Measurements from ENCODE around the gene BCAP31.

DNA sequence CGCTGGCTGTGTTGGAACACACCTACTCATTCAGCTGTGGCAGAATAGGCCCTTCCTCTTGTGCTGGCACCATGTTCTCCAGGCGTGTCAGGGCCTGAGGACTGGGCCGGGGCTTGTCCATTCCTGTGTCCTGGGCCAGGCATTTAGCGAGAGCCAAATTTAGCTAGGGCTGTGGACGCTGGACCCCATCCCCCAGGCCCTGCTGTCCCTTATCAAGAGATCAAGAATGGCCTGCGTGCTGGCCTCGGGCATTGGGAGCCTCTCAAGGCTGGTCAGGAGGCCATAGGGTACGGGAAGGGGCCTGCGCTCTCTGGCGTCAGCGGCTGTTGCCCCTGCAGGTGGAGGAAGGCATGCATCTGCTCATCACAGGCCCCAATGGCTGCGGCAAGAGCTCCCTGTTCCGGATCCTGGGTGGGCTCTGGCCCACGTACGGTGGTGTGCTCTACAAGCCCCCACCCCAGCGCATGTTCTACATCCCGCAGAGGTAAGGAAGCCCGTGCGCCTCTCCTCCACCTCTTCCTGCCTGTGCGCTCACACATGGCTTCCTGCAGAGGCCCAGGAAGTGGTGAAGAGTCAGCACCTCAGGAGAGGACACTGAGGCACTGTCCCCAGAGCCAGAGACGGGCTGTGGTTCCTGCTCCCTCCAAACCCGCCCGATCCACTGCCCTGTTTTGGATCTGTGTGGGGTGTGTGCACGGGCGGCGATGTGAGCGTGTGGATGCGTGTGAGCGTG lies 15.7 kb upstream of the BCAP31 start:
- TF ChIP-seq, protein P1, sequence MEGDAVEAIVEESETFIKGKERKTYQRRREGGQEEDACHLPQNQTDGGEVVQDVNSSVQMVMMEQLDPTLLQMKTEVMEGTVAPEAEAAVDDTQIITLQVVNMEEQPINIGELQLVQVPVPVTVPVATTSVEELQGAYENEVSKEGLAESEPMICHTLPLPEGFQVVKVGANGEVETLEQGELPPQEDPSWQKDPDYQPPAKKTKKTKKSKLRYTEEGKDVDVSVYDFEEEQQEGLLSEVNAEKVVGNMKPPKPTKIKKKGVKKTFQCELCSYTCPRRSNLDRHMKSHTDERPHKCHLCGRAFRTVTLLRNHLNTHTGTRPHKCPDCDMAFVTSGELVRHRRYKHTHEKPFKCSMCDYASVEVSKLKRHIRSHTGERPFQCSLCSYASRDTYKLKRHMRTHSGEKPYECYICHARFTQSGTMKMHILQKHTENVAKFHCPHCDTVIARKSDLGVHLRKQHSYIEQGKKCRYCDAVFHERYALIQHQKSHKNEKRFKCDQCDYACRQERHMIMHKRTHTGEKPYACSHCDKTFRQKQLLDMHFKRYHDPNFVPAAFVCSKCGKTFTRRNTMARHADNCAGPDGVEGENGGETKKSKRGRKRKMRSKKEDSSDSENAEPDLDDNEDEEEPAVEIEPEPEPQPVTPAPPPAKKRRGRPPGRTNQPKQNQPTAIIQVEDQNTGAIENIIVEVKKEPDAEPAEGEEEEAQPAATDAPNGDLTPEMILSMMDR (IDR thresholded peaks at IDR 0.05): no peak
- TF ChIP-seq POLR2A (IDR thresholded peaks at IDR 0.05): no peak

All from heart left ventricle (tissue), 13 donors.